ENCODE data around the gene NRROS.

The NRROS gene

DNA sequence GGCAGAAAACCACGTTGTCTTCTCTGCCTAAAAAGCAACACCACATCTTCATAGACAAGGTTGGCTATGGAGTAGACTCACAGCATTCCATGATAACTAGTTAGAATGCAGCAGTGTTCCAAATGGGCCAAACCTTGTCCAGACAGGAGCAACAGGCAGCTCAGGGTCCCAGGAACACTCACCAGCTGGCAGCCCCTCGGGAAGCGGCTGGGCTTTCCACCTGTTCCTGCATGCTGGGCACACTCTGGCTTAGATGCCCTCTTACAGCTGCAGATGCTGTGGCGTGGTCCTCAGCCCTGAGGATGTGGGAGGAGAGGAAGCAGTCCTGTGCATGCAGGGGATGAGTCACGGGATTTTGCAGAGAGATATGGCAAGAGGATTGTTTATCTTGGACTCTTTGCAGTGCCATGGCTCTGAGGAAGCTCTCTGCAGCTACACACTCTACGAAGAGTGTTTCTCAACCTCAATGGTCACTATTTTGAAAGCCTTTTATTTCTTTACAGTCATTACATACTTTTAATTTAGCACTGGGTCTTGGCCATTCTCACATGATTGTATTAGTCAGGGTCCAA lies 11.3 kb downstream of the NRROS start:
- TF ChIP-seq SNAI2 (CRISPR knock-in tag; IDR thresholded peaks at IDR 0.05) = peak; percentile 58; the same call in 1 of the 2 replicates
- TF ChIP-seq ZFP30 (CRISPR knock-in tag; IDR thresholded peaks at IDR 0.05) = no peak
- no peak for TF ChIP-seq ZNF565 (CRISPR knock-in tag; conservative IDR thresholded peaks at IDR 0.05; ENCODE audit: low read depth)
- TF ChIP-seq PPARA (CRISPR knock-in tag; IDR thresholded peaks at IDR 0.05; ENCODE audit: borderline replicate concordance) = no peak
- 0 out of 2 replicates have a peak, but pooled peaks have one; percentile 45 for TF ChIP-seq ISL1 (CRISPR knock-in tag; IDR thresholded peaks at IDR 0.05)
- TF ChIP-seq ARNTL (CRISPR knock-in tag; IDR thresholded peaks at IDR 0.05; ENCODE audit: borderline replicate concordance, low read depth) = no peak
- TF ChIP-seq TCF4 (CRISPR knock-in tag; IDR thresholded peaks at IDR 0.05; ENCODE audit: borderline replicate concordance) = no peak
- no peak for TF ChIP-seq RARB (CRISPR knock-in tag; IDR thresholded peaks at IDR 0.05)
- TF ChIP-seq TSHZ2 (CRISPR knock-in tag; IDR thresholded peaks at IDR 0.05) = peak; percentile 59; the same call in 1 of the 2 replicates
- ATAC-seq = peak; percentile 99

- TF ChIP-seq ISL1 (CRISPR knock-in tag; IDR thresholded peaks at IDR 0.05) = no peak
- no peak for TF ChIP-seq ARNTL (CRISPR knock-in tag; IDR thresholded peaks at IDR 0.05; ENCODE audit: borderline replicate concordance, low read depth)
- no peak for TF ChIP-seq RARB (CRISPR knock-in tag; IDR thresholded peaks at IDR 0.05)
- TF ChIP-seq, protein P1, sequence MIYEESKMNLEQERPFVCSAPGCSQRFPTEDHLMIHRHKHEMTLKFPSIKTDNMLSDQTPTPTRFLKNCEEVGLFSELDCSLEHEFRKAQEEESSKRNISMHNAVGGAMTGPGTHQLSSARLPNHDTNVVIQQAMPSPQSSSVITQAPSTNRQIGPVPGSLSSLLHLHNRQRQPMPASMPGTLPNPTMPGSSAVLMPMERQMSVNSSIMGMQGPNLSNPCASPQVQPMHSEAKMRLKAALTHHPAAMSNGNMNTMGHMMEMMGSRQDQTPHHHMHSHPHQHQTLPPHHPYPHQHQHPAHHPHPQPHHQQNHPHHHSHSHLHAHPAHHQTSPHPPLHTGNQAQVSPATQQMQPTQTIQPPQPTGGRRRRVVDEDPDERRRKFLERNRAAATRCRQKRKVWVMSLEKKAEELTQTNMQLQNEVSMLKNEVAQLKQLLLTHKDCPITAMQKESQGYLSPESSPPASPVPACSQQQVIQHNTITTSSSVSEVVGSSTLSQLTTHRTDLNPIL (CRISPR knock-in tag; IDR thresholded peaks at IDR 0.05; ENCODE audit: low read depth) = no peak
- TF ChIP-seq ZFP30 (CRISPR knock-in tag; IDR thresholded peaks at IDR 0.05) = no peak
- no peak for TF ChIP-seq GLIS3 (CRISPR knock-in tag; IDR thresholded peaks at IDR 0.05)
- TF ChIP-seq ZC3H10 (CRISPR knock-in tag; IDR thresholded peaks at IDR 0.05) = no peak
- TF ChIP-seq TOX (CRISPR knock-in tag; IDR thresholded peaks at IDR 0.05; ENCODE audit: borderline replicate concordance) = no peak
- no peak for TF ChIP-seq CSRNP3 (CRISPR knock-in tag; IDR thresholded peaks at IDR 0.05)
- no peak for TF ChIP-seq TSHZ2 (CRISPR knock-in tag; IDR thresholded peaks at IDR 0.05)
- no peak for TF ChIP-seq TCF4 (CRISPR knock-in tag; IDR thresholded peaks at IDR 0.05; ENCODE audit: borderline replicate concordance)
- no peak for TF ChIP-seq PATZ1 (CRISPR knock-in tag; IDR thresholded peaks at IDR 0.05; ENCODE audit: borderline replicate concordance)
- TF ChIP-seq ESRRG (CRISPR knock-in tag; IDR thresholded peaks at IDR 0.05) = no peak
- no peak for TF ChIP-seq OSR1 (CRISPR knock-in tag; IDR thresholded peaks at IDR 0.05)
- TF ChIP-seq CSDC2 (CRISPR knock-in tag; IDR thresholded peaks at IDR 0.05) = no peak
- TF ChIP-seq SNAI2 (CRISPR knock-in tag; IDR thresholded peaks at IDR 0.05) = no peak
- no peak for TF ChIP-seq BACH2 (CRISPR knock-in tag; IDR thresholded peaks at IDR 0.05; ENCODE audit: borderline replicate concordance)
- no peak for ATAC-seq
Observed at GRCh38 chr3:196651819-196652218, 12.3 kb downstream of the NRROS start.

Measured in SK-N-SH treated with all-trans-retinoic acid at 6 μM for 48 hours (cell line).